Measurements from ENCODE around the gene PALLD. TPM values are rescaled to one million over a fixed set of nuclear protein-coding genes. Genes with fewer than 3 reads are reported as not detected.

Gene PALLD
- total RNA-seq, 1 experiment from 2014 or later: 166 TPM

DNA sequence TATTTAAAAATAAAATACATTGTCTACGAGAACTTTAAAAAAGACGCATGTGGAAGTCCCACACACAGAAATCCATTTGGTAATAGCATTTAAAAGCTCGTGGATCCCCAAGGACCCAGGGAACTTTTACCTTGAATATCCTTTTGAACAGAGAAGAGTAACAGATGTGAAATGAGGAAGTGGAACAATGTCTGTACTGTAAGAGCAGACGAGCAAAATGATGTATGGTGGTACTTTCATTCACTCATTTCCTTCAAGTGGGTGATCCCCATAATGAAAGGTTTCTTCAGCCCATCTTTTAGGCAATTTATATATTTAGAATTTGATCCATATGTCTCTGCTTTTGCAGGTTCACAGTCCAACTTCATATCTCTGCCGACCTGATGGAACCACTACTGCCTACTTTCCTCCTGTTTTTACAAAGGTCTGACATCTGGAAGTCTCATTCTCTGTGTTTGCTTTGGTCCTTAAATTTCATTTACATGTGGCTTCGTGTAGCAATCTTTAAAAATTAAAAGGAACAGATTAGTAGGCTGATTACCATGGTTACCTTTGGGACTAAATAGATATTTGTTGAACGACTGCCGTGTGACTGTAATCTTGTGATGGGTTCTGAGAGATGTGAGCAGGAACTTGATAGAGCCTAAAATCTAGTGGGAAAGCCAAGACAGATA, 188.4 kb downstream of the PALLD start (continued):
- TF ChIP-seq, protein P1, sequence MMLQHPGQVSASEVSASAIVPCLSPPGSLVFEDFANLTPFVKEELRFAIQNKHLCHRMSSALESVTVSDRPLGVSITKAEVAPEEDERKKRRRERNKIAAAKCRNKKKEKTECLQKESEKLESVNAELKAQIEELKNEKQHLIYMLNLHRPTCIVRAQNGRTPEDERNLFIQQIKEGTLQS (IDR thresholded peaks at IDR 0.05): no peak
- TF ChIP-seq EGR1 (IDR thresholded peaks at IDR 0.05; ENCODE audit: low read depth): no peak
- no peak for TF ChIP-seq ZFX (IDR thresholded peaks at IDR 0.05)
- TF ChIP-seq CEBPB (IDR thresholded peaks at IDR 0.05; ENCODE audit: low read depth): no peak
- TF ChIP-seq SRF (IDR thresholded peaks at IDR 0.05; ENCODE audit: low read depth): no peak

DNA sequence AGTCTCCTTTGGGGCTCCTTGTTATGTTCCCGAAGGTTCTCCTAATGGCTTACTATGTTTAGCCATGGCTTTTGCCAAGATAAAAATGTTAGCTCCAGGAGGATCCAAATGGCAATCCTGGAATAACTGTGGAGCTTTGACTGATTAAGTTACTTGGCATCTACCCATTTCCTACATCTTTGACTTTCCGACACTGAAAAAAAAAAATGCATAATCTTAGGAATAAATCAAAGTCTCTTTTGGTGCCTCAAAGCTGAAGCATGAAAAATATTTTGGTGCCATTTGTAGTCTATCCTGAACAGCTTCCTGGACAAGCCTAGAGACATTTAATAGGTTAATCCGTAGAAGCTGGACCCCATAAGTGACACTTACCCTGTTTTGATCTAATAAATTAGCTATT, 191.7 kb downstream of the PALLD start:
- Histone ChIP-seq H3K27me3 (ENCODE audit: insufficient read depth, low read length) (no peaks in the 10 kb centered on the region), H3K9me3 (ENCODE audit: control insufficient read depth in 1 of 2, insufficient read depth in 1 of 2, low read depth in 1 of 2, low read length in 2 of 2) (no peaks in the 10 kb centered on the region), H3K36me3 (ENCODE audit: control insufficient read depth in 1 of 2, insufficient read depth in 2 of 2, low read length in 2 of 2) (peaks cover 0 to 17% of the 10 kb centered on the region in 2 experiments; a peak in 2 of 4 replicates), H3K79me2 (ENCODE audit: insufficient read depth, low read length) (no peaks in the 10 kb centered on the region), H4K20me1 (ENCODE audit: insufficient read depth) (no peaks in the 10 kb centered on the region), H2AFZ (ENCODE audit: low read depth, low read length, poor library complexity, severe bottlenecking) (no peak overlapping the region), H3K4me3 (replicated peaks in 1 of 2; ENCODE audit: low read depth in 1 of 2, low read length in 2 of 2) (no peak overlapping the region), H3K4me2 (ENCODE audit: low read length) (no peak overlapping the region), H3K9me2 (ENCODE audit: insufficient read depth) (no peaks in the 10 kb centered on the region), H3K9ac (ENCODE audit: low read length) (no peak overlapping the region), H3K4me1 (ENCODE audit: control insufficient read depth in 1 of 2, insufficient read depth in 2 of 2, low read length in 2 of 2) (no peaks in the 10 kb centered on the region), H3K27ac (ENCODE audit: low read depth, low read length) (no peak overlapping the region)
- ChIA-PET RAD21 (ENCODE audit: low non-redundant PET in 1 of 2, low total read pairs in 2 of 2, uncharacterized antibody in 2 of 2, unreplicated experiment in 2 of 2) (no interaction called here), CTCF (no interaction called here), POLR2A (no interaction called here)
- TF ChIP-seq ZFX (IDR thresholded peaks at IDR 0.05): no peak
- TF ChIP-seq CBX3 (IDR thresholded peaks at IDR 0.05; ENCODE audit: low read depth): no peak
- TF ChIP-seq YY1 (IDR thresholded peaks at IDR 0.05; ENCODE audit: extremely low read depth, insufficient replicate concordance, low read depth, low read length): no peak
- no peak for TF ChIP-seq CEBPB (IDR thresholded peaks at IDR 0.05; ENCODE audit: low read depth)
- TF ChIP-seq ELF1 (IDR thresholded peaks at IDR 0.05; ENCODE audit: borderline replicate concordance, low read depth): no peak
- TF ChIP-seq, protein P2, sequence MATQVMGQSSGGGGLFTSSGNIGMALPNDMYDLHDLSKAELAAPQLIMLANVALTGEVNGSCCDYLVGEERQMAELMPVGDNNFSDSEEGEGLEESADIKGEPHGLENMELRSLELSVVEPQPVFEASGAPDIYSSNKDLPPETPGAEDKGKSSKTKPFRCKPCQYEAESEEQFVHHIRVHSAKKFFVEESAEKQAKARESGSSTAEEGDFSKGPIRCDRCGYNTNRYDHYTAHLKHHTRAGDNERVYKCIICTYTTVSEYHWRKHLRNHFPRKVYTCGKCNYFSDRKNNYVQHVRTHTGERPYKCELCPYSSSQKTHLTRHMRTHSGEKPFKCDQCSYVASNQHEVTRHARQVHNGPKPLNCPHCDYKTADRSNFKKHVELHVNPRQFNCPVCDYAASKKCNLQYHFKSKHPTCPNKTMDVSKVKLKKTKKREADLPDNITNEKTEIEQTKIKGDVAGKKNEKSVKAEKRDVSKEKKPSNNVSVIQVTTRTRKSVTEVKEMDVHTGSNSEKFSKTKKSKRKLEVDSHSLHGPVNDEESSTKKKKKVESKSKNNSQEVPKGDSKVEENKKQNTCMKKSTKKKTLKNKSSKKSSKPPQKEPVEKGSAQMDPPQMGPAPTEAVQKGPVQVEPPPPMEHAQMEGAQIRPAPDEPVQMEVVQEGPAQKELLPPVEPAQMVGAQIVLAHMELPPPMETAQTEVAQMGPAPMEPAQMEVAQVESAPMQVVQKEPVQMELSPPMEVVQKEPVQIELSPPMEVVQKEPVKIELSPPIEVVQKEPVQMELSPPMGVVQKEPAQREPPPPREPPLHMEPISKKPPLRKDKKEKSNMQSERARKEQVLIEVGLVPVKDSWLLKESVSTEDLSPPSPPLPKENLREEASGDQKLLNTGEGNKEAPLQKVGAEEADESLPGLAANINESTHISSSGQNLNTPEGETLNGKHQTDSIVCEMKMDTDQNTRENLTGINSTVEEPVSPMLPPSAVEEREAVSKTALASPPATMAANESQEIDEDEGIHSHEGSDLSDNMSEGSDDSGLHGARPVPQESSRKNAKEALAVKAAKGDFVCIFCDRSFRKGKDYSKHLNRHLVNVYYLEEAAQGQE (IDR thresholded peaks at IDR 0.05; ENCODE audit: low read depth): no peak
- ATAC-seq (no peak), DNase-seq (ENCODE audit: low read depth, low spot score) (no peak)
- no TSS peak for BruUV-seq (replicated peaks)
- intact Hi-C loops (cut with micrococcal nuclease): no loop called here
